CD4-positive, alpha-beta T cell treated with Interleukin-6 at 100 ng/mL for 8 hours (primary cell): ENCODE results near the gene FBXO3.
"Not testable (repeated sequence)": the region's sequence is repeated elsewhere in the genome, so short reads cannot be mapped to it uniquely, and the experiment has no call there.

ENCODE experiments used
- DNase-seq: peaks from one replicate; pipeline ENCODE4 v3.0.0-alpha.2; 2020; ENCODE audit warnings: mixed read lengths, low spot score

The FBXO3 gene, protein sequence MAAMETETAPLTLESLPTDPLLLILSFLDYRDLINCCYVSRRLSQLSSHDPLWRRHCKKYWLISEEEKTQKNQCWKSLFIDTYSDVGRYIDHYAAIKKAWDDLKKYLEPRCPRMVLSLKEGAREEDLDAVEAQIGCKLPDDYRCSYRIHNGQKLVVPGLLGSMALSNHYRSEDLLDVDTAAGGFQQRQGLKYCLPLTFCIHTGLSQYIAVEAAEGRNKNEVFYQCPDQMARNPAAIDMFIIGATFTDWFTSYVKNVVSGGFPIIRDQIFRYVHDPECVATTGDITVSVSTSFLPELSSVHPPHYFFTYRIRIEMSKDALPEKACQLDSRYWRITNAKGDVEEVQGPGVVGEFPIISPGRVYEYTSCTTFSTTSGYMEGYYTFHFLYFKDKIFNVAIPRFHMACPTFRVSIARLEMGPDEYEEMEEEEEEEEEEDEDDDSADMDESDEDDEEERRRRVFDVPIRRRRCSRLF

DNA sequence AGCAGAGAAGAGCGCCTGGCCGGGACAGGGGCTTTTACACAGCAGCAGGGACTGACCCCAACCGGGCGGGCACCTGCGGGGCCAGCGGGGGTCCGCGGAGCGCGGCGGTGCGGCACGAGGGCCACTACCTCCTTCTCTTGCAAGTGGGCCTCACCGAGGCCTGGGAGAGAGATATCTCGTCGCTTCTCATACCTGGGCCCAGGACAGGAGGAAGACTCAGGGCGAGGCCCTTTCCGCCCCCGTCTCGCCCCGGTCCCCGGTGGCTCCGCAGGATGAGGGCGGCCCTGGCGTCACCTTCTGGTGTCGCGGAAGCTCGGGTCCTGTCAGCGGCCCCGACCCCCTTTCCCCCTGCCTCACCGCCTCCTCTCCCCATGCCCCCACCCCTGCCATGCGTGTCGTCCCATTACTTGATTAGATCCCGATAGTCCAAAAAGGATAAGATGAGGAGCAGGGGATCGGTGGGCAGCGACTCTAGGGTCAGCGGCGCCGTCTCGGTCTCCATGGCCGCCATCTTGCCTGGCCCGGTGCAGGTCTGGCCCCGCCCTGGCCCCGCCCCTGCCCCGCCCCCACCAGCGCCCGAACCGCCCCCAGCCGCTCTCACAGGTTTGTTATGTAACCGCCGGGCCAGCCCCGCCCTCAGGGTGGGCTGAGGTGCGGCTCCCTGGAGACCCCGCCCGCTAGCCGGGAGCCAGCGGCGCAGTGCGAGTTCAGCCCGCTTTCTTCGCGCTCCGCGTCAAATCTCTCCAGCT, at the start of gene FBXO3:
FBXO3 (minus strand) TSS at position 534 of the 749 bp plus-strand sequence; CDS start at position 511, 23 bp downstream.
- peak; percentile 92 for DNase-seq

DNA sequence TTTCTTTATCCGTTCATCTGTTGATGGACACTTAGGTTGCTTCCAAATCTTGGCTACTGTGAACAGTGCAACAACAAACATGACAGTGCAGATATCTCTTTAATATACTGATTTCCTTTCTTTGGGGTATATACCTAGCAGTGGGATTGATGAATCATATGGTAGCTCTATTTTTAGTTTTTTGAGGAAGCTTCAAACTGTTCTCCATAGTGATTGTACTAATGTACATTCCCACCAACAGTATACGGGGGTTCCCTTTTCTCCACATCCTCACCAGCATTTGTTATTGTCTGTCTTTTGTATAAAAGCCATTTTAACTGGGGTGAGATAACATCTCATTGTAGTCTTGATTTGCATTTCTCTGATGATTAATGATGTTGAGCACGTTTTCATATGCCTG, 48.7 kb upstream of the FBXO3 start:
- DNase-seq, result not testable (repeated sequence)

DNA sequence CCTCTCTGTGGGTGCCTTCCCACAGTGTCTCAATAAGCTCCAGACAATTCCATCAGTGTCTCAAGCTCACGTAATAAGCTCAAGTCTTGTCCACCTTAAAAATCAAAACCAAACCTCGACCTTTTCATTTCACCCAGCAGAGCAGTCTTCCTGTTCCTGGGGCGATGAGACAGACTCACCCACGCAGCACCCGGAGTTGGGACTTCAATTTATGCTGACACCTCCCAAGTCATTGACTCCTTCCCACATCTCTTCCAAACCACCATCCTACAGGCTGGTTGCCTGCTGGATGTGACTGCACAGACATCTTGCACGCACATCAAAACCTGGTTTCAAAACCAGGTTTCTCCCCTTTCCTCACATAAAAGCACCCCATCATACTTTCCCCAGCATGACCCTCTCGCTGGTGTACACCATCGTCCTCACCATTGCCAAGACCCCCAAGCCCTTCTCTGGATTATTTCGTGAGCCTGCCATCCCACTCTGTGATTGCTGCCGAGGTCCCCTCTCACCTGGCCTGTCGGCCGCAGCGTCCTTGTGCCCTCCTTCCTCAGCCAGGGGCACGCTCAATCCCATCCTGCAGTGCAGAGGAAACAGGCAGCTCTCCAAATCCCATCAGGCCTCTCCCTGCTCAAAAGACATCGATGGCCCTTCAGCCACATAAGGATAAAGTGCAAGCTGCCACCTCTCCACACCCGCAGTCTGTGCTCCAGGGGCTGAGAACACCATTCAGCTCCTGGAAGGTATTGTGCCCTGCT, 45.1 kb upstream of the FBXO3 start:
- no peak for DNase-seq

DNA sequence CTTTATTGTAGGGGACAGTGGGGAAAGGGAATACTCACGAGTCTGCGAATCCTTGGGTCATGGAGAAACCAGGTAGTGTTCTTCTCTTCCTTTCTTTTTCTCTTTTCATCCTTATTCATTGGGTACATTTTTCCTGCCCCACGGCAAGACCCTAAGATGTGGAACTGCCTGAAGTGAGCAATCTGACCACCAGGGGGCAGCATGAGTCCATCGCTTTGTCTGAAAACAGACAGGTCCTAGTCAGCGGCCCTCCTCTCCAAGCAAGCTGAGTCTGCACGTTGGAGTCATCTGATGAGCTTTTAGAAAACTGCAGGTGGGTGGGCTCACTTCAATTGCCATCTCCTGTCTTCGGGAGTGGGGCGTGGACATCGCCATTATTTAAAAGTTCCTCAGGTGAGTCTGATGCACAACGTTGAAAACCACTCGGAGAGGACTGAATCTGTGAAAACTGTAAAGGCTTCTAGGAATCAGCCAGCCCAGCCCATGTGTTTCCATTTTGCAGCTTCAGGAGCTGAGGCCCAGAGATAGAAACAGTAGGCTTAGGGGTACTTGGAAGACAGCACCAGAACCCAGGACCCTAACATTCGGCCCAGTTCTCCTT, 34.0 kb upstream of the FBXO3 start:
- peak; percentile 78 for DNase-seq

DNA sequence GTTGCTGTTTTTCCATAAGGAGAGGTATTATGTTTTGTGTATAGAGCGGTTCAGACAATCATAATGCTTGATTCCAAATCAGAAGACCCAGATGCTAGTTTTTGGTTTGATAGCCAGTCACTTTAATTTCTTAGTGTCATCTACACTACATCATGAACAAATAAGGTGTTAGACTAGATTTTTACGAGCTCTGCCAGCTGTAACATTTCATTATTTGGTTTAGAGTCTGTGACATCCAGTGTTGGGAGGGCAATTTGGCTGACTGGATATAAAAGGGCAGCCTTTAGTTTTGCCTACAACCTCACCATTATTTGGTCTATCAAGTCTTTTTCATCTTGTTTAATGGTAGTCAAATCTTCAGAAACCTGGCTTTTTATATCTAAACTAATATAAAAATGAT, 30.2 kb upstream of the FBXO3 start:
- DNase-seq, result no peak

DNA sequence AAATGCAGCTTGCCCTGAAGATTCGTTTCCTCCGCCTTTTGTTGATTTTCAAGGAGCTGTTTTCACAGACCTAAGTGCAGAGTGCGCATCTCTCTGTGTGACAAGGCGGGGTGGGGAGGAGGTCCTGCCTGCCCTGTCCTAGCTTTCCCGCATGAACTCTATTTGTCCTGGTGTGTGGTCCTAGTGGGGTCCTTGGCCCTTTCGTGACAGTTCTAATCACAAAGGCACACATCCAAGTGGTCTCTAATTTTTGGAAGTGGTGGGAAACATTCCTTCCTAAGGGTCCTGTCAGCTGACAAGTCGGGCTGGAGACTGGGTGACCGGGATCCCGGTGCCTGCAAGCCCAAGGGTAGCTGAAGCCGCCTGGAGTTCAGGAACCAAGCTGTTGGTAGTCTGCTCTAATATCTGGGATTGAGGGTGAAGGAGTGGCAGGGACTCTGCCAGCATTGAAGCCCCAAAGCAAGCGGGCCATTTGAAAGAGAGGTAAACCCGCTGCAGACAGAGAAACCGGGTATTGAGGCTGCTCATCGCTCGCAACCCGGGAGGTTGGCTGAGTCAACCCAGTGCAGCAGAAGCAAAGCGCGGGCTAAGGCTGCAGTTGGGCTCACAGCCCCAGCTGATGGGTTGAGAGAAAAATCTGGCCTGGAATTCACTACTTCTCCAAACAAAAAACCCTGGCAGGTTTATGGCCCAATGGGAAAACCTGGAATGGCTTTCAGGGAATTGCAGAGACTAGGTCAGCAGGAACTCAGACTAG, 28.1 kb upstream of the FBXO3 start:
- no peak for DNase-seq

DNA sequence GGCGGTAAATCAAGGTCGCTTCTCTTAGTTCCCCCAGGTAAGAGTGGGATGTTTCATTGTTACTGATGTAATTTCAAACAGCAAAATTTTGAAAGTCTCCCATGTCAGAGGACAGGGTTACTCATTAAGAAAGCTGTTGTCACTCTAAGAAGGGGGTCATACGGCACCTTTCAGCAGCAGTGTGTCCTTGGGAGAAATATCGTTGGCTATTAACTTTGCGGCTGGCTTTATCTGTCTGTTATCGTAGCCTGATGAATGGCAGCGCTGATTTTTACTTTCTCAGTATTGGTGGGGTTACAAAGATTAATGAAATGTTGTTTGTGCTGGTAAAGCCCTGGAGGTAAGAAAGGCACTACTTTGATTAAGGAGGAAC, 27.5 kb upstream of the FBXO3 start:
- no peak for DNase-seq

DNA sequence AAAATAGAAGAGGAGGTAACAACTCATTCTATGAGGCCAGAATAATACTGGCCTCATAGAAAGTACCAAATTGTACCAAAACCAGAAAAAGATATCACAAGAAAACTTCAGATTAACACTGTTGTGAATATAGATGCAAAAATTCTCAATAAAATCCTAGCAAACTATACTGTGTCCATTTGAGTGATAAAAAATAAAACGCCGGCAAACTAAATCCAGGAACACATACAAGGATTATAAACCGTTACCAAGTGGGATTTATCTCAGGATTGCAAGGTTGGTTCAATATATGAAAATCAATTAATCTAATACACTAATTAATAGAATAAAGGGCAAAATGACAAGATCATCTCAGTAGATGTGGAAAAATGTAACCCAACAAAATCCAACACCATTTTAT, 23.6 kb upstream of the FBXO3 start:
- no peak for DNase-seq

DNA sequence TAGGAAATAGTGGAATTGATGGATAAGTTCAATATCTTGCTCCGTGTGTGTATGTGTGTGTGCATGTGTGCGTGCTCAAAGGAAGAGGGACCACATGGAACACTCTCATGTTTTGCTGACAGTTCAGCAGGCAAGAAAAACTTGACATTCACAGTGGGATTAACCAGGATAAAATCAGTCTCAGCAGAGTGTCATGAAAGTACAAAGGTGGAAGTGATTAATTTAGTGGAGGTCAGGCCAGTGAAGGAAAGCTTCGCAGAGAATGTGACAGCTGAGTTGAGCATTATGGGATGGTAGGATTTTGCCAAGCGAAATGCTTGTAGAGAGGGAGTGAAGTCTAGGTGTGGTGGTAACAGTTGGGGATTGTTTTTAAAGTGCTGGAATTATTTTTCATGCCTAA, 15.7 kb upstream of the FBXO3 start:
- no peak for DNase-seq

DNA sequence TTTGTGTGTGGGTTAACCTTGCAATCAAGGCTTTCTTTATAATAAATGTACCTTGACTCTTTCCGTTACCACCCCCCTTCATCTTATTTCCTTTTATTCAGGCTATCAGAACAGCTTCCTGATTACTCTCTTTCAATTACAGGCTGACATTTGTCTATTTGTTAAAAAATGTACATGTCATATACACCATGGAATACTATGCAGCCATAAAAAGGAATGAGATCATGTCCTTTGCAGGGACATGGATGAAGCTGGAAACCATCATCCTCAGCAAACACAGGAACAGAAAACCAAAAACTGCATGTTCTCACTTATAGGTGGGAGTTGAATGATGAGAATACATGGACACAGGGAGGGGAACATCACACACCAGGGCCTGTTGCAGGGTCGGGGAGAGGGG, 13.8 kb upstream of the FBXO3 start:
- not testable (repeated sequence) for DNase-seq

DNA sequence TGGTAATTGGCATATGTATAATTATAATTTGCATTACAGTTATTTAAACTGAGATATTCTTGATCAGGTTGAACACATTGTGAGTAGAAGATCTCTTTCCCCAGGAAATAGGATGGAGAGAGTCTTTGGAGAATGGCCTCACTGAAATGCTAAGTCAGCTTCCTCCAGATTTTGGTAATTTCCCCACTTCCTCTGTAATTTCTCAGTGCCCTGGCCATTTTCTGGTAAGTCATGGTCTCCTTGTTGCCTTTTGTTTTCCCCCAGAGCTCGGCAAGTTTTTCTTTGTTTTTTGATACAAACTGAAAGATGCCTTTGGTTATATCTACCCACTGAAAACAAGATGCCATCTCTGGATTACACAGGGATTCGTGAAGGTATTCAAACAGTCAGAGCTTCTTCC, 12.8 kb upstream of the FBXO3 start:
- no peak for DNase-seq

DNA sequence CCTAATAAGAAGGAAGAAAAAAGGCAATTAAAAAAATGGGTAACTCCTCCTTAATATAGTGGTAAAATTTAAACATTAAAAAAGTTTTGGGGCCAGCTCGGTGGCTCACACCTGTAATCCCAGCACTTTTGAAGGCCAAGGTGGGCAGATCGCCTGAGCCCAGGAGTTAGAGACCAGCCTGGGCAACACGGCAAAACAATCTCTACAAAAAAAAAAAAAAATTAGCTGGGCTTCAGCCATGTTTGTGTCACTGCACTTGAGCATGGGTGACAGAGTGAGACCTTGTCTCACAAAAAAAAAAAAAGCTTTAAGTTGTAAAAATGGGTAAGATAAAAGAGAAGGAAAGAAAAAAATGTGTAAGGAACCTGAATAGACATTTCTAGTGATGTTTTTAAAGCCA, 11.3 kb upstream of the FBXO3 start:
- DNase-seq, result no peak

DNA sequence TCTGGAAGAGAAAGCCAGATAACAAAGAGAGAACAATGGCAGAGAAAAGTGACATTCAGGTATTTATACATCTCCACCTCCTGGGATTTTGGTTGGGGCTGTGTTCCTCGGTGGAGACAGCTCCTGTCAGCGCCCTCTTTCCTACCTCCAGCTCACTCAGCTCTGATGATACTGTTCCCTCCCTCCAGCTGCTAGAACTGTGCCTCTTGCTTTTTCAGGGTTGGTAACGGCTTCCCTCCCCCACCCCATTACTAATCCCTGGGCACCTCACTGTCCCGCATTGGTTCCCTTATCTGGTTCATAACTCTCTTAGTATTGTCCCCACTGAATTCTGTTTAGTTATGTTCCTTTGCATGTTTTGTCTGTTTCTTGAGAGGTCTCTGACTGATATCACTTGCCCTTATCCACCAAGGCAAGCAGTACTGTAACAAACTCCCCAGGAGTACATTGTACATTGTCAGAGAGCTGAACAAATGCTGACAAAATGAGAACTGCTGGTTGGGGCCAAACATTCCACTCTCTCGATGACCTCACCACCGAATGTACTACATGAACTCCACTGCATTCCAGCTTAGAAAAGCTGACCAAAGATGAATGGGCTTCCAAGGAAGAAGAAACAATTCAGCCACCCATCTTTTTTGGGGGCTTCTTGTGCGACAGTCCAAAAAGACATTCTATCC, 5.7 kb upstream of the FBXO3 start:
- DNase-seq, result no peak

DNA sequence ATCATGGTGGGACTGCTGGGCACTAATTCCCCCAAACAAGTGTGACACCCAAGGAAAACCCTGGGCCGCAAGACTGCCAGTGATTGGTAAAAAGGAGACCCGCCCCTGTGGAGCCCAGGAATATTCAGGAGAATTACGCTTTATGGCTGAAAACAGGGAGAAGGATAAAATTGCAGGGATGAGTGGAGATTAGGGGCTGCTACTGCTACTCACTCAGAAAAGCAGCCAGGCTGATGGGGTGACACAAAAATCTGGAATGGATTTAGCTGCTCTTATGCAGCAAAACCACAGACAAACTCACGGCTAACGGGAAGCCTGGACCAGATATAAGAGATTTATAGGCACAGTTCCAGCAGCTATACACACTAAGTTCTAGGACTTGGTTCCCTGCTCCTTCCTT, 4.4 kb upstream of the FBXO3 start:
- DNase-seq, result no peak

DNA sequence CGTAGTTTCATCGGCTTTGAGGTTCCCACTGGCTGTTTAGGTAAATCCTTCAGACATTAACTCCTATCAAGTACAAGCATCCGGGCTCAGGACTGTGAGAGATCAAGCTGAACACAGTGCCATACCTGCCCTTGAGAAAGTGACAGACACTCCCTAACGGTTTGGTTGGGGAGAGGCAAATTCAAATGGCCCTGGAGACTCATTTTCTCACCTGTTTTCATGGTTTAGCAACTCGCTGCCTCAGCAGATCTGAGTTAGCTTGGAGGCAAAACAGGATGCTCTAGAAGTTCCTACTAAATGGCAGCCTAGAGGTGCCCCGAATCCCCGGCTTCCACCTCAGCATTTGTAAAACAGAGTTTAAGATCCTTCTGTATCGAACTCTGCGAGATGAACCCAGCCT, 3.6 kb upstream of the FBXO3 start:
- no peak for DNase-seq

DNA sequence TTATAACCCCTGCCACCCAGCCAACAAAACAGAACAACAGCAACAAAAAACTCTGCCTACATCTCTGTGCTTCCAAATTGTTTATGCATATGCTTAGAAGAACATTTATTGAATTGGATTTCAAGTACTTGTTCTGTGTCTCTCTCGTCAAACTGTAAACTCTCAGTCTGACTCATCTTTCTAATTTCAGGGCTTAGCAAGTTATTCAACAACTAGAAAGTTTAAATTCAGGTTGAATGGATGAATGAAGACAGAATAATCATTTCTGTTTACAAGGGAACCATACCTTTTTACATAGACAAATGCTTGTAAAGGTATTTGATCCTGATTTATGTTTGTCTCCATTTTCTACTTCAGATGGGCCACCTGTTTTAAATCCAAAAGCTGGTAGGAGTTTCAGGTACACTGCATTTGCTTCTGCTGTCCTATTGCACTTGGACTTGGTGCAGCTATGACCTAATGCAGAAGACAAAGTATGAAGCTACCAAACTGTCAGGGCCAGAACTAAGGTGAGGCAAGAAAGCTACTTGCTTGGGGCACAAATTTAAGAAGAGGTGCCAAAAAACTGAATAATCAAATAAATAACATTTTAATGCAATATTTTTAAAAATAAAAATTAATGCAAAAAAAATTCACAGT, 1.6 kb upstream of the FBXO3 start:
- DNase-seq, result no peak

DNA sequence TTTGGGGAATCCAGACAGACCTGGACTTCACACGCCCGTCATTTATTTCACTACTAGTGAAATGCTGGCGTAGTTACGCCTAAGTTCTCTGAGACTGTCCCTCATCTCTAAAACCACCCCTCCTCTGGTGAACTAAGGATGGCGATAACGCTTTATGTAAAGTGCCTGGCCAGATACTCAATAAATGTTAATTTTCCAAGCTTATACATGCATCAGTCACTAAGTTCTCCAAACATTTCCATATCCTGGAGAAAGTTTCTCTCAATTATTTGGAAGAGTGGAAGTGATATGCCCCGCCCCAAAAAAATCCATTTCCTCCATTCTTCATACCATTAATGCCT, 1.1 kb upstream of the FBXO3 start:
- DNase-seq, result no peak

DNA sequence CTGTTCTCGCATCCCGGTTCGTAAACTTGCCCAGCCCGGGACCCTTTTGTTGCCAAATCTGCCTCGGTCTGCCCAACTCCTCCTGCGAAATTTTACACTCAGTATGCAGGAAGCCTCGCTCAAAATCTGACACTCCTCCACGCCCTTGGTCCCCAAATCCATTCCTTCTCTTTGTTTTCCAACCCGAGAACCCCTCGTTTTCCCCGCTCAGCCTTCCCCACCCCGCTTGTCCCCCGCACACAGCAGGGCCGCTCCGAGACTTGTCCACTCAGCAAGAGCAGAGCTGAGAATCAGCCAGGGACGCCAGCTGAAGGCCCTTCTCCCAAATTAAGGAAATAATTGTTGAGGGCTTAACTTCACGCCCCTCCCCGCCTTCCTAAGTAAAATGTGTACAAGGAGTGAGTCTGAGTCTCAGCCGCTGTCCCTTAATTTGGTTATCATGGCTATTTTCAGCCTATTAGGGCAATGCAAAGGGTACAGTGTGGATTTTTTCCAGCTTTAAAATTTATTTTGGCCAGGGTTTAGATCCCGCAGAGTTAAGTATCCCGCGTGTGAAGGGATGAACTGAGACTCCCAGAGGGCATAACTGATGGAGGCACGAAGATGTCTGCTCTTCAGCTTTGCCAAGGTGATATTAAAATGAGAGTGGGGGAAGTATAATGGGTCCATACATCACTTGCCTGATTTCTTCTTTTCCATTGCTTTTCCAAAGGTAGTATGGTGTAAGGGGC, 581 bp upstream of the FBXO3 start:
- no peak for DNase-seq

DNA sequence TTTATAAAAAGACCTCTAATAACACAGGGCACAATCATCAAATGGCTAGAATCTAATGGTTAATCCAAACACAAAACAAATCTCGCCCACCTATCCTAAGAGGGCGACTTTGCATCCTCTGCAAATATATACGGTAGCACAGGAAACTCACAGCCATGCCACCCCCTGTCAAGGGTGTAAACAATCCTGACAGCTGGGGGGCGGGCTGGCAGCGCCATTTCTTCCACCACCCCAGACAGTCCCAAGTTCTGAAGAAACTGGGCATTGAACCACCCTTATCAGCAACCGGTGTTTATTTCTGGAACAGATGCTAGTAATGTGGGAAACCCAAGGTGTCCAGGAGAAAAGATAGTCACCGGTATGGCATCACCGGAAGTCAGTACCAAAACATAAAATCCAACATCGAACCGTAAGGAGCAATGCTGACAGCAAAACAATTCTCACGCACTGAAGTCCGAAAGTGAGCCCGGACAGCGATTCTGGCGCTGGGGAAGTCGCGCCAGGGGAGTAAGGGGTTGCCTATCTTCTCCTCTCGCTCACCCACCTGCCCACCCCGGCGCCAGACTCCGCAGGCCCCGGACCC, 825 bp downstream of the FBXO3 start:
- DNase-seq, result peak; percentile 23

DNA sequence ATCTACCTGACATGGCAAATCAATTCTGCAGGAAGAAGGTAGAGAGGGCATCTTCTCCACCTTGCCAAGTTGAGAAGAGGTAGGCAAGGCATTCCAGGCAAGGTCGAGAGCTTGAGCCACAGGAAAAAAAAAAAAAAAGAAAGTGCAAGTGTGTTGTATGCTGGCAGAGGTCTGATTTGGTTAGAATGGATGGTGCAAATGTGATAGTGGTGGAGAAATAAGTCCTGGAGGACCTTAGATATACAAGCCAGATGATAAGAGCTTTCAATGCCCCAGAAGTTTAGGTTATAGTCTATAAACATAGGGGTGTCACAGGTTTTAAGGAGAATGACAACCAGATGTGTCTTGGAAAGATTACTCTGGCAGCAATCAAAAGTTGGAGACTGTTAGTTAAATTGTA, 1.4 kb downstream of the FBXO3 start:
- DNase-seq, result no peak
